Hair follicle dermal papilla cell (primary cell): Measurements from ENCODE around the gene MYOCD. TPM values are rescaled to one million over a fixed set of nuclear protein-coding genes. Genes with fewer than 3 reads are reported as not detected.

Experiments
- total RNA-seq: library from RNA; depleted of rRNA; stranded (reverse); fragments of >200 nt; gene quantifications from 2 replicates; pipeline ENCODE4 v1.2.3, GENCODE V29; 2012

MYOCD gene, protein sequence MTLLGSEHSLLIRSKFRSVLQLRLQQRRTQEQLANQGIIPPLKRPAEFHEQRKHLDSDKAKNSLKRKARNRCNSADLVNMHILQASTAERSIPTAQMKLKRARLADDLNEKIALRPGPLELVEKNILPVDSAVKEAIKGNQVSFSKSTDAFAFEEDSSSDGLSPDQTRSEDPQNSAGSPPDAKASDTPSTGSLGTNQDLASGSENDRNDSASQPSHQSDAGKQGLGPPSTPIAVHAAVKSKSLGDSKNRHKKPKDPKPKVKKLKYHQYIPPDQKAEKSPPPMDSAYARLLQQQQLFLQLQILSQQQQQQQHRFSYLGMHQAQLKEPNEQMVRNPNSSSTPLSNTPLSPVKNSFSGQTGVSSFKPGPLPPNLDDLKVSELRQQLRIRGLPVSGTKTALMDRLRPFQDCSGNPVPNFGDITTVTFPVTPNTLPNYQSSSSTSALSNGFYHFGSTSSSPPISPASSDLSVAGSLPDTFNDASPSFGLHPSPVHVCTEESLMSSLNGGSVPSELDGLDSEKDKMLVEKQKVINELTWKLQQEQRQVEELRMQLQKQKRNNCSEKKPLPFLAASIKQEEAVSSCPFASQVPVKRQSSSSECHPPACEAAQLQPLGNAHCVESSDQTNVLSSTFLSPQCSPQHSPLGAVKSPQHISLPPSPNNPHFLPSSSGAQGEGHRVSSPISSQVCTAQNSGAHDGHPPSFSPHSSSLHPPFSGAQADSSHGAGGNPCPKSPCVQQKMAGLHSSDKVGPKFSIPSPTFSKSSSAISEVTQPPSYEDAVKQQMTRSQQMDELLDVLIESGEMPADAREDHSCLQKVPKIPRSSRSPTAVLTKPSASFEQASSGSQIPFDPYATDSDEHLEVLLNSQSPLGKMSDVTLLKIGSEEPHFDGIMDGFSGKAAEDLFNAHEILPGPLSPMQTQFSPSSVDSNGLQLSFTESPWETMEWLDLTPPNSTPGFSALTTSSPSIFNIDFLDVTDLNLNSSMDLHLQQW
- total RNA-seq, result 0.24 and 0.81 TPM in 2 replicates

DNA sequence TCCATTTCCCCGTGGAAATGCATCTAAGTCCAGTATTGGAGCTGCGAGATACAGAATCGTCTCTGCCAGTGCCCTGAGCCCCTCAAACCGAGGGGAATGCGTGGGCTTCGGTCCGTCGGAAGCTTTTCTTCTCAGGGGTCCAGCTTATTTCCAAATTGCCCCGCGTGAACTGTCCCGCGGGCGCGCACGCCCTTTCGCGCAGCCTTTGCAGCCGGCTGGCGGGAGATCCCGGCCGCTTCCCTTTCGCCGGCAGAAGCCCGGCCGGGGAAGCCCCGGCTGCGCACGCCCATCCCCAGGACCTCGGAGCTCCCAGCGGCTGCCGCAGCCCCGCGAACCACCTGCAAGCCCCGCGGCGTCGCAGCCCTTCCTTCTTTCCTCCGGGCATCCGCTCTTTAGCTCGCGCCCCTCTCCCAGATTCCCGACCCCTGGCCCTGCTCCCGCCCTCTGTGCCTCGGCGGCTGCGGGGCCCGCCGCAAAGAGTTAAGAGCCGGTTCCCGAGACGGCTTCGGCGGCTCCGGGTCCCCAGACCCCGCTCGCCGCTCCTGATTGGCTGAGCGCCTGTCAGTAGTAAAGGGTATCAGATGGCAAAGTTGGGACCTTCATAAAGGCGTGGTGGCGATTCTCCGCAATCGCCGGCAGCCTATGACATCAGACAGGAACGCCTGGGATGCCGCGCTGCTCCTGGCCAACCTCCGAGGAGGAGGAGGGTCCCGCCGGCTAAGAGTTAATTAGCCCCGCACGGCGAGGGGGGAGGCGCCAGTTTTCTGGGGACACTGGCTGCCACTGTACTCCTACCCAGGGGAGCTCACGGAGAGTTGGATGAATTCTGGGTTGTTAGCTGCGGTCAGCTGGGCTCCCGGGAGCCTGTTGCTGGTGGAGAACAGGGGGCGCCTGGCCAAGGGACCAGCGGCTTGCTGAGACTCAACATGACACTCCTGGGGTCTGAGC is at the start of gene MYOCD:
Gene MYOCD (plus strand): TSS at position 628 of the 948 bp plus-strand sequence. CDS start 299 bp downstream, at position 927.

GRCh38 chr17:12789481-12790248 is 124.0 kb downstream of the MYOCD start, which contains the start of gene ARHGAP44:
Gene ARHGAP44 (plus strand): TSS chr17:12789498. CDS start chr17:12789839, 341 bp downstream.

Other genes starting within 250 kb of the MYOCD start
- gene ARHGAP44, start 123.6 kb downstream of the MYOCD start, total RNA-seq, result 1.6 and 2.1 TPM in 2 replicates